Midbrain (tissue), 1 donor: ENCODE data around the gene DISC1.
"Not testable (repeated sequence)": the region's sequence is repeated elsewhere in the genome, so short reads cannot be mapped to it uniquely, and the experiment has no call there.

Experiments
- DNase-seq: peaks from one replicate; lab custom pipeline; 2025; lab: John Stamatoyannopoulos, UW

The DISC1 gene

GRCh38 chr1:231887866-231888265, 261.3 kb downstream of the DISC1 start:
- no peak for DNase-seq

DNA sequence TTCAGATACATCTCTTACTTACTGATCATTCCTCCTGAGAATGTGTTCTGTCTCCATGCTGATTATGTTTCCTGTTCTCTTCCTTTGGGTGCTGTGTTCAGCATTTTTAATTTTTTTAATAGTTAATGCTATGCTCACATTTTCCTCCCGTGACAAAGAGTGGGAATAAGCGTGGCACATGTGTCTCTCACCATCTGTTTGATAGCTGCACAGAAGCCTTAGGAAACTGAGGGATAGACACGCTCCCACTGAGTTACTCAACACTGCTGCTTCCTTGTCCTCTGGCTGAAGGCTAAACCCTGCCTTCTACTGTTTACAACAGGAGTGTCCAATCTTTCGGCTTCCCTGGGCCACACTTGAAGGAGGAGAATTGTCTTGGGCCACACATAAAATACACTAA, 264.2 kb downstream of the DISC1 start:
- DNase-seq, result no peak

GRCh38 chr1:231893400-231894102, 267.0 kb downstream of the DISC1 start:
- DNase-seq, result no peak

GRCh38 chr1:231896806-231897205, 270.2 kb downstream of the DISC1 start:
- no peak for DNase-seq

- no peak for DNase-seq
Observed at GRCh38 chr1:231899046-231899445, 272.5 kb downstream of the DISC1 start.

- no peak for DNase-seq
Observed at GRCh38 chr1:231899713-231900435, 273.3 kb downstream of the DISC1 start.

GRCh38 chr1:231903586-231904081, 277.0 kb downstream of the DISC1 start:
- no peak for DNase-seq

DNA sequence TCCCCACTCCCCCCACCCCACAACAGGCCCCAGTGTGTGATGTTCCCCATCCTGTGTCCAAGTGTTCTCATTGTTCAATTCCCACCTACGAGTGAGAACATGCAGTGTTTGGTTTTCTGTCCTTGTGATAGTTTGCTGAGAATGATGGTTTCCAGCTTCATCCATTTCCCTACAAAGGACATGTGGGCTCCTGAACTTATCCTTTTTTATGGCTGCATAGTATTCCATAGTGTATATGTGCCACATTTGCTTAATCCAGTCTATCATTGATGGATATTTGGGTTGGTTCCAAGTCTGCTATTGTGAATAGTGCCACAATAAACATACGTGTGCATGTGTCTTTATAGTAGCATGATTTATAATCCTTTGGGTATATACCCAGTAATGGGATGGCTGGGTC, 280.7 kb downstream of the DISC1 start:
- not testable (repeated sequence) for DNase-seq

DNA sequence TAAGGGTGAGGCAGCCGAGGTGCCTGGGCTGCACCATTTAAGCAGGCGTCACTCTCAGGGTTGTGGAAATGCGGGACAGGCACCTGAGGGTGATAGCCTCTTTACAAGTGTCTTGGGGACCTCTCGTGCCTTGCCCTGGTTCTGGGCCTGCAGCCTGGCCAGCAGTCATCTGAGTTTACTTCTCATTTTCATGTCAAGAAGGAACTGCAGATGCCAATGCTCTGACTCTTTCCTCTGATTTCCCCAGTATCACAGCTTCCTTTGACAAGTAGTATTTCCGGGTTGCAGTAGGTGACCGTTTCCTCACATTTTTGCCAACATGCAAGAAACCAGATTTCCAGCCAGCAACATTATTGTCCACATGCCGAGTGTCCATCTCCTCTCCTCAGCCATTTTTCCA, 286.9 kb downstream of the DISC1 start:
- DNase-seq, result no peak

DNA sequence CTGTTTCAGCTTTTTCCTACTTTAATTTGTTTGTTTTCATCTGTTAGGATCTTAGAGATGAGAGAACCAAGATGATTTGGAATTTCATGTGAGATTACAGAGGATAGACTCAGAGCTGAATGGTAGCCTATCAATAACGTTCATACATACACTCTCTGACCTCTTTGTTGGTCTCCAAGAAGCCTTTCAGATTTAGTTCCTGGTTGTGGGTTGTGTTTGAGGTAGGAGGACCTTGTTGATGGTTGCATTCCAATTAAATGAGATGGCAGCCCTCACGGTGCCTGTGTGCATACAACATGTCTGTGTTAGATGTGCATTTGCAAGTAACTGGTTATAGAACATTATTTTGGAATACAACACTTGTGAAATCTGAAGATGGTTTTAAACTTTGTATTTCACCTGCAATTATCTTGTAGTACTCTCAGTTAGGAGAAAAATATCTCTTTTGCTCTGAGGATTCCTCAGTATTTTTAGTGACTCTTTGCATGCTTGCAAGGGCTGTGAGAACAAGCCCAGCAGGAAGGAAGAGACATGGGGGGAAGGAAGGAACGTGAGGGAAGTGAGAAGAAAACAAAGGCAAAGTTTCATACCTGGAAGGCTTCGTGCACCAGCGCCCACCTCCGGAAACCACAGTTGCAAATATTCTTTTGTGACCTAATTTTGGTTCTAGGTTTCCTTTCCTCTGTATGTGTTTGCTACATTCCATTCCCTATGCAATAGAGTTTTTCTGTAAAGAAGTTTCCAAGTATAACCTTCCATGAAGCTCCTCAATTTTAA, 291.8 kb downstream of the DISC1 start:
- DNase-seq, result no peak

DNA sequence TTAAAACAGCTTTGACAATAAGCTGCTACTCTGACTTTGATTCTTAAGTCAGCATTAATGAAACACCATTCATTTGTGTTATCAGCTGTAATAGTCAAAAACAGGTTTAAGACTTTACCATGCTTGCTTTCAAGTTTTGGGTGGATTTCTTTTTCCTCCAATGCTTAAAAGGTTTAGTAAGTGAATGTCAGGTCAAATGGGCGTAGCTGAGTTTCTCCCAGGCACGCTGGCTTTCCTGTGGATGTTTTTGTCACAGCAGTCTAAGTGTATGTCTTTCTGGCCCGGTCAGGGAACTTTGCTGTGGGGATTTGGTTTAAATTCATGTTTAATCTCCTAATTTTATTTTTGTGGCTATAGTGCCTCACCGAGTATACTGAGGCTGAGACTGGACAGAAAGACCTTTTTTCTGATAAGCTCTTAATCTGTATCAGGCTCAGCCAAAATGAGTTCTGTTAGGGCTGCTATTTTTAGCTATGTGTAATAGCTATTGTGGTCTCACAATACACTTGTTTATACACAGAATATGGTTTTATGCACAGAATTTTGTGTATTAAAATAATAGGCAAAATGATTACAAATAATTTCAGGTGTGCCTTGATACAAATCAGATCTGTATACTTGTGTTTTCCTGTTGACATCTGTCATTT, 292.8 kb downstream of the DISC1 start:
- peak; percentile 24 for DNase-seq

- no peak for DNase-seq
Observed at GRCh38 chr1:231919886-231920285, 293.3 kb downstream of the DISC1 start.

DNA sequence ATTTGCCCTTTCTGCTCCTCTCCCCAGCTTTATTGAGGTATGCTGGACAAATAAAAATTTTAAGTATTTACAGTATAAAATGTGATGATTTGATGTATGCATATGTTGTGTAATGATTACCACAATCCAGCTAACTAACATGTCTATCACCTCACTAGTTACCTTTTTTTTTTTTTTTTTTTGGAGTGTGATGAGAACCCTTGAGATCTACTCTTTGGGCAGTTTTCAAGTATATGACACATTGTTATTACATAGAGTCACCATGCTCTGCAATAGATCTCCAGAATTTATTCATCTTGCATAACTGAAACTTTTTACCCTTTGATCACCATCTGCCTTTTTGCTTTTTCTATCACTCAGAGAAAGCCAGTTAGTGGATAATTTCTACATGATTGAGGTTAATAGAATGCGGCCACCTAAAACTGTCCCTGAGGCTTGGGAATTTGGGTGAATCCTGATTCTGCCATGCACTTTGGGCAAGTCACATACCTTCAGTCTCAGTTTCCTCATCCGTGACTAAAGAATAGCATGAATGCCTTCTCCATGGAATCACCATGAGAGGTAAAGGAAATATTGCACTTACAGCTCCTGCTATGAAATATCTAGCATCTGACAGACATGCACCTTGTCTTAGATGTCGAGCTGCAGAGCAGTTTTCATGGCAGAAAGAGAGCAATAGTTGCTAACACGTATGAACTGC, 295.2 kb downstream of the DISC1 start:
- no peak for DNase-seq

DNA sequence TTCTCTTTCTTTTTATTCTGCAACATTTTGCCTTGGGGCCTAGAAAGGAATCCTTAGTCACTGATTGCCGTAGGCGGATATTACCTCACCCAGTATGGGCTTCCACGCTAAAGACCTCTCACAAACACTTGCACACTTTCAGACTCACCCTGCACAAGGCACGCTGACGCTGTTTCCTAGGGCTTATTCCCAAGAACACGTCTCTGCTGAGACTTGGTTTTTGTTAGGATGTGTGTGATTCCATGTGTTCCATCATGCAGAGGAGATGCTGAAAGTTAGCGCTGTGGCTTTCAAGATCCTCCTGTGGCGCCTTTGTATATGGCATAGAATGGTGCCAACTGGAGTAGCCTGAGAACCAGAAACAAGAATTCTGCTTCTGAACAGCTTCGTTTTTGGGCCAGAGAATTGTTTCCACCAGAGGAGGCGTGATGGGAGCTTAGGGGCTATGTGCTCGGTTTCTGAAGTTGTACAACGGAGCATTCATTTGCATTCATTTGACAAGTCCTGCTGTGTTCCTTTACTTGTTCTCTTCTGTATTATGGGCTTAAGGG, 297.0 kb downstream of the DISC1 start:
- no peak for DNase-seq

- no peak for DNase-seq
Observed at GRCh38 chr1:231924180-231924579, 297.6 kb downstream of the DISC1 start.

DNA sequence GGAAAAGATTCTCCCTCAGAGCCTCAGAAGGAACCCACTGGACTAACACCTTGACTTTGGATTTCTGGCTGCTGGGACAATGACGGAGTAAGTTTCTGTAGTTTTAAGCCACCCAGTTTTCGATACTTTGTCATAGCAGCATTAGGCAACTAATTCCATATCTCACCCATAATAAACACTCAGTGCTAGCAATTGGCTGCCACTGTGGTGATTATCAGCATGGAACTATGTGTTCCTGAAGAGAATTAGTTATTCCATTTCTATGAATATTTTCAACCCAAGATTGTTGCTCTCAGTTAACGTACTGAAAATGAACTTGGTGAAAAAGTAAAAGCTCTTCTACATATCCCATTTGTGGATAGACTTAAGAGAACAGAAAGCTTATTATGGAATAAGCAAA, 299.3 kb downstream of the DISC1 start:
- DNase-seq, result no peak

GRCh38 chr1:231926340-231926739, 299.8 kb downstream of the DISC1 start:
- DNase-seq, result no peak

DNA sequence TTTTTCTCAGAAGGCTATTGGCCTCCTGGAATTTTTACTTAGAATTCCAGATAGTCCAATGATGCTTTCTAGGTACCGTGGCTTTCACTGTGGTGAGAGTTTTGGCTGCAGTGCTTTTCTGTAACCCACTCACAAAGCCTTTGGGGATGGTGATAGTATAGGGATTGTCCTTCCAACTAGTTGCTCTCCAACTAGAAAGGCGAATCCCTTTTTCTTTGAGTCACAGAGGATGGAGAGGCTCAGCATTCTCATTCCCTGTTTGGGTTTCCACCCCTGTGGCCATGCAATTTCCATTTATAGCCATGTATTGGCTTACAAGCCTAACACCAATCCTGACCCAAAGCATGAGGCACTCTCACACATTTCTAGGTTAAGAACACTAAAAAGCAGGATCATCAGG, 300.3 kb downstream of the DISC1 start:
- no peak for DNase-seq

DNA sequence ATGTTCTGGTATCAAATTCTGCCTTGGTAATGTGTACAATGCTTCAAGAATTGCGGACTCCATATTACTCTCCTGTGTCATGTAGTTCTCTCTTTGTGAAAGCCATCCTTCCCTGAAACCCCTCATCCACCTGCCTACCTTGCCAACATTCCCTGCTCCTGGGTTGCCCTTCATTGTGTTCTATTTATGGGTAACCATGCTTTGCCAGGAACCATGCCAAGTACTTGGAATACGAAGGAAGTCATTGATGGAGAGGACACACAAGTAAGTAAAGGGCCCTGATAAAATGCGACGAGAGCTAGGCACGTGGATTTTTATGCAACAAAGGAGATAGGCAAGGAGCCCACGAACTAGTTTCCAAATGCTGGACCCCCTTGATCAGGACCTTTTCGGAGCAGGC, 300.8 kb downstream of the DISC1 start:
- DNase-seq, result no peak

GRCh38 chr1:231929311-231929710, 302.7 kb downstream of the DISC1 start:
- no peak for DNase-seq

- DNase-seq, result no peak
Observed at GRCh38 chr1:231930257-231930947, 303.8 kb downstream of the DISC1 start.
